ENCODE data around the gene CBX2.
A peak's percentile ranks its signal among the peaks of the same experiment; 100 is the strongest.

Gene CBX2

DNA sequence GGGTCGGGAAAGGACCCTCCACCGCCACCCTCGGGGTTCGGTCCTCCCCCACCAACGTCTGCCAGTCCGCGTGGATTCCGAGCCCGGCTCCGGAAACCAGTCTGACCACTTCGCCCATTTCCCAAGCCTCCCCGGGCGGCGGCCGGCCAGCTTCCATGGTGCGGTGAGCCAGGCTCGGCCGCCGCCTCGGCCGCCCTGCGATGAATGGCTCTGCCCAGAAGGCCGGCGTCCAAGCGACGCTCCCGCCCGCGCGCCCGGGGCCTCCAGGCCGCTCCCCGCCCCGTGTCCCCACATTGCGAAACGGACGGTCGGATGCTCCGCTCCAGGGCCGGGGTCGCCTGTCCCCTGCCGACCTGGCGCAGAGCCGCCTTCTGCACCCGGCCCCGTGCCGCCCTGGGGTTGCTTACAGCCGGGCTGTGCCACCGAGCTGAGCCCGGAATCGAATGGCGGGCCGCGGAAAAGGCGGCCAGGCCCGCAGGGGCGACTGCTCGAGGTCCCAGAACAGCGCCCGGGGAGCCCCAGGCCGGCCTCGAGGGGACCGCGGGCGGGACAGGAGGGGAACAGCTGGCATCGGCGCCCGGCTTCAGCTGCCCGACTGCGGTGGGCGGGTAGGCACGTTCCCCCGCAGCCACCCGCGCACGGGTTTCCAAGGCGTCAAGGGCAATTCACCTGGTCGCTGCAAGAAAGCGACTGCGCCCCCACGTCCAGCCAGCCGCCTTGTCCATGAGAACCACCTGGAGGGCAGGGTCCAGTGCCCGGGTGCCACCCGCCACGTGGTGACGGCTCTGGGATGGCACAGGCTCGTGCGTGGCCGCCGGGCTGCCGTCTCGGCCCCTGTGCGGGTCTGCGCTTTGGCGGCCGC is 37.3 kb downstream of the CBX2 start:
- no peak for DNase-seq

DNA sequence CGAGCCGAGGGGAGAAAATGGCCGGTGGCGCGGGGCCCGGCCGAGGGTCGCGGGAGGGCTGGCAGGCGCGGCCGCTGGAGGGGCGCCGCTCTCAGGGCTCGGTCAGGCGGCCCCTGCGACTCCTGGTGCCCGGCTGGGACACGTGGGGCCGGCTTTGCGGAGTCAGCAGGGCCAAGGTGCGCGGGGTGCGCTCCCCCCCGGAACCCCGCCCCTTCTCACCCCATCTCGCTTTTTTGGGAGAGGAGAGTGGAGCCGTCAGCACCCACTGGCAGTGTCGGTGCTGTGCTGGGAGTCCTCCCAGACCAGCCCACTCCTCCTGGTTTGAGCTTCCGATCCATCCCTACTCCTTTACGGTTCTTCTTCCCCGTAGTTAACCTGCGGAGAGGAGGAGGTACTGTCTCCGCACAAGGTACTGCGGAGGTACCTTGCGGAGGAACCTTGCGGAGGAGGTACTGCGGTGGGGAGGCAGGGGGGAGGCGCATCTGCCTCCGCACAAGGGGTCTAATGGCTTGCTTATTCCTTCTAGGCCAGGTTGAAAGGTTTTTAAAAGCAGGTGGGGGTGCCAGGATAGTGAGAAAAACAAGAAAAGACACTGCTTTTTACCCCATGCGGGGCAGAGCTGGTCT is 38.0 kb downstream of the CBX2 start:
- no peak for DNase-seq

DNA sequence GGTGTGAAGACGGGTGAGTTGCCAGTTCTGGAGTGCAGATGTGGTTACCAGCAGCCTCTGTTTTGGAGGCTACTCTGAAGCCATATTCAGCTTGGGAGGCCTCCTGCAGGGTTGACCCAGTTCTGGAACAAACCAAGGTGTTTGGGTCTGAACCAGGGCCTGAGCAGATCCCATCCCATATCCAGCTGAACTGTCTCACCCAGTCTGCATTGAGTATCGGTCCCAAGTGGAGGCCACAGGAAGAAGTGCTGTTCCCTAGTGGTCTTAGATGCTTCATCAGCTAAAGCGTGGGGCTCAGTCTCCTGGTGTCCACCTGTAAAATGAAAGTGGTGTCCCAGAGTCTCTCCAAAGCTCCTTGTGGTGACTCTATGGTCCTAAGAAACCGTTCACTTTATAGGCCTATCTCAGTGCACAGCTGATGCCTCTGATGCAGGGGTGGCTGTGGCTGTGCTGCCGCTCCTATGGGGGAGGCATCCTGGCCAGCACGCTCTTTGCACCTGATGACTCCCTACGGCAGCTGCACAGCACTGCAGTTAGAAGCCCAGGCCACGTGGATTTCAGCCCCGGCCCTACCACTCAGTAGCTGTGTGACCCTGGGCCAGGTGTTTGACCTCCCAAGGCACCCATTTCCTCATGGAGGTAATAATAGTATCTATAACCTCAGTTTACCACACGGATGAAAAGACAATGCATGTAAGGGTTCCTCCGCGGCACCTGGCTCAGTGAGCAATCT is 40.2 kb downstream of the CBX2 start:
- DNase-seq = no peak

DNA sequence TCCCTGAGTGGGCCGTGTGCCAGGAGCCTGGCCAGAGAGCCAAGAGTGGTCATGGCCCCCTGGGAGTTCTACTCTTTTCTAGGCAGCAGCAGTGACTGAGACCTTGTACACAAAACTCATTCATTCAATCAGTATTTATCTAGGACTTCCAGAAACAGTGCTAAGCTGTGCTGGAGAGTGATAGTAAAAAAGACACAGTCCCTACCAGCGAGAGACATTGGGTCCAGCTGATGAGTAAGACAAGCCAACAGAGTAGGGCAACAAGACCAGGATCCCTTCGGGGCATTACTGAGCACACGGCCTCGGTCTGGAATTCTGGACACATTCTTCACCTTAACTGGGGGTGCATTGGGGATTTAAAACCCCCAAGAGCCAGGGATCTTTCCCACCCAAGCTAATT is 41.1 kb downstream of the CBX2 start:
- no peak for DNase-seq

DNA sequence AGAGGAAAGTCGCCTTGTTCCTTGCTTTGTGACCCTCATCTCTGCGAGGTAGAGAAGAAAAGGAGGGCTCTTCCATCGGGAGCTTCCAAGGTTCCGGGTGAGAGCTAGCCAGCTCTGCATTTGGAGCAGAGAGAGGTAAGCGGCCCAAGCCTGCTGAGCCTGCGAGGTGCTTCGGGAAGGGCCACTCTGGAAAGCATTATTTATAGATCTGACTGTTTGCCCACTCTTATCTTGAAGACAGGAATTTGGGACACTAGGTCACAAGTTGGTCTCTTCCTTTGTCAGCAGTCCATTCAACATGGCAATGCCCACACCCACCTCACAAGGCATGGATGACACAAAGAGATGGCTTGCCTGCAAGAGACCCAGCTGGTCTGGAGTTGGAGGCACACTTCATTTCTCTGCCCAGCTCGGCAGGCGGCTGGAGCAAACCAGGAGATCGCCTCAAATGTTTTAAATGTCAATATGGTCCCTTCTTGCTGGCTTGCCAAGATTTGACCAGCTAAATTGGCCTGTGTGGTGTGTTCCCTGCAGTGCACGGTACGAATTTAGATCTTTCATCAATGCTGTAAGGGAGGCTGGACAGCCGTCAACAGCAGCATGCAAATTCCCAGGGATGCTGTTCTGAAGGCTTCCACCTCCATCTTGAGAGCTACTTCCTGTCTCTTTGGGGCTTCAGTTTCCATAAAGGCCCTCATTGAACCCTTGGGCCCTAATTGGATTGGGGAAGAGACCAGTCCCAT is 41.8 kb downstream of the CBX2 start:
- DNase-seq = no peak

DNA sequence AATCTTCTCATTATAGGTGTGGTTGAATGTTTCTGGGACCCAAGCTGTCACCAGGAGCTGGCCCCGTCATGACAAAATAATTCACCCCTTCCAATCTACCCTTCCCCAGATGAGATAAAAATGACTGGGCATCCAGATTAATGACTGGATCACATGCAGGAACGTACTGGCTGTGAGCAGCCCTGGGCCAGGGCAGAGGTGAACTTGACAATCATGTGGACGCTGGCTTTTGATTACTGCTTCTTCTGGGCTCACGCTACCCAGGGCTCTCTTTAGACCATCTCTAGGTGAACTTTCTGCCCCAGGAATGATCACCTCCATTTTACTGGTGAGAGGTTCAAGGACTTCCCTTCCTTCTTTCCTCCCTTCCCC is 43.0 kb downstream of the CBX2 start:
- no peak for DNase-seq

DNA sequence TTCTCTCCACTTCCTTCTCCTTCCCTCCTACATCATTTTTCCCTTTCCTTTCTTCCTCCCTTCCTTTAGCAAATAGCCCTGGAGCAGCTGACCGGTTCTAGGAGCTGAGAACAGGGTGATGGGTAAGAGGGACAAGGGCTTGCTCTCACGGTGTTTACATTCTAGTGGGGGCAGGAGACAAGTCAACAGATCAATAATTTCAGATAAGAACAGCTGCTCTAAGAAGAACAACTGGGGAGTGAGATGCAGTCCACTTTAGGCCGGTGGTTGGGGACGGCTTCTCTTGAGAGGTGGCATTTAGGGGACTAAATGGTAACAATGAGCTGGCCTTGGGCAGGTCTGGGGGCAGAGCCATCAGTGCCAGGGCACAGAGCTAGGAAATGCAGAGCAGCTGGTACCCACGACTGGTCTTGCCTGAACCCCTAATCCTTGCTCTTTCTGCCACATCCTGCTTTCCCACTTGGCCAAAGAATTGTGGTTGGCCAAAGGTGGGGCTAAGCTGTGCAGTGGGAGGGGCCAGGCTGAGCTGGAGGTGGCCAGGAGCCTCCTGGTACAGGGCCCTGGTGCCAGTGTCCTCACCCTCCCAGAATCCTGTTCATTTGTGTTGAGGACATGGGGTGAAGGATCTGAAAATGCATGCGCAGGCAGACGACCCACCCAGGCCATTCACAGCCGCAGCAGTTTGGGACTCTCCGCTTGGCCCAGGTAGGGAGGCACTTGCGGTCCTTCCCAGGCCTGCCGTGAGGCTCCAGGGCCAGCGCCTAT is 43.6 kb downstream of the CBX2 start:
- no peak for DNase-seq

DNA sequence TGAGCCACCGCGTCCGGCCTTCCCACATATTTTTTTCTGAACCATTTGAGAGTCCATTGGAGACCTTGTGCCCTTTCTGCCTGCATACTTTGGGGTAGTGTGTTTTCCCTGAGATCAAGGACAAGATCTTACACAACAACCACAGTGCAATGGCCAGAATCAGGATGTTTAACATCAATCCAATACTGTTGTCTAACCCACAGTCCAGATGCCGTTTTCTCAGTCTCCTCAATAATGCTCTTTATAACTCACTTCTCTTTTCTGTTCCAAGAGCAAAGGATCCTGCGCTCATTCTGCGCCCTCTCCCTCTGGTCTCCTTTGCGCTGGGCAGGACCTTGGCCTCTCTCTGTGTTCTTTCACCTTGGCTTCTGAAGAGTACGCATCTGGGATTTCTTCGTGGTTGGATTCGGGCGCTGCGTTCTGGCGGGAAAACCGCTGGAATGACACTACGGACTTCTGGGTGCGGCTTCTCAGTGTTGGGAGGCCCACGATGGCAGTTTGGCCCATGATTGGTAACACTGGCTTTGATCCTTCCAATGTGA is 44.7 kb downstream of the CBX2 start:
- no peak for DNase-seq

DNA sequence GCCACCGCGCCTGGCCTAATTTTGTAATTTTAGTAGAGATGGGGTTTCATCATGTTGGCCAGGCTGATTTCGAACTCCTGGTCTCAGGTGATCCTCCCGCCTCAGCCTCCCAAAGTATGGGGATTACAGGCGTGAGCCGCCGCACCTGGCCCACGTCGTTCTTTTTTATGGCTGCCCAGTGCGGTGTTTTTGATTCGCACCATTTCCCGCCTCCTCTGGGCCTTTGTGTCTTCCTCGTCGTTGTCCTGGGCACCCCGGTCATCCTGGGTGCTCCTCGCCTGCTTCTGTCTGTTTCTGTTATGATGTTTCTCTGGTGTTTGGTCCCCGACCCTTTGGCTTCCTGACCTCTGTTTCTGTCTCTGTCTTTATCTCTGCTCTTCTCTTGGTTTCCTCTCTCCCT is 46.3 kb downstream of the CBX2 start:
- no peak for DNase-seq

DNA sequence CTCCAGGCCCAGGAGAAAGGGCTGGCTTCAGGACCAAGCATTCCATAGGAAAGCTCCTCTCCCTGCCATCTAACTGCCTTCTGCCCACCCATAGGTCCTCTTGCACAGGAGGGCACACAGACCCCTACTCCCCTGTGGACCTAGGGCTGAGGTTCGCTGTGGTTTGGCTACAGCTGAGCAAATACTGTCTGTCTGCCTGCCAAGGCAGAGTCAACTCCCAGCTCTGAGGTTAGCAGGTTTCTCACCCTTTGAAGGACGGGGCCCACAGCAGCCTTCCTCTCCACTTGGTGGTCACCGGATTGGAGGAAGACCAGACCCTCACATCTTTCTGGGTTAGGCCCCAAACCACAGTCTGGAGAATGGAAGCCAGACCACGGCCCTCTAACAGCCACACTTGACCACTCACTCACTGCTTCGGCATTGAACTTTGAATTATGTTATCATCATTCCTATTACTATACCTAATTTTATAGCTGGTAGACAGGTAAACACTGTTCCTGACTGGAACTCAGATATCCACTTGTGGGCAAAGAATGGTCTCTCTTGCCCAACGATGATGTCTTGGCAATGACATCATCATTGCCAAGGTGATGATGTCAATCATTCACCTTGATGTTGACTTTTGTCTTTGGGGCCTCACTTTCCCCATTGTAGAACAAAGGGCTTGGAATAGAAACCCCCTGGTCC is 47.1 kb downstream of the CBX2 start:
- no peak for DNase-seq

DNA sequence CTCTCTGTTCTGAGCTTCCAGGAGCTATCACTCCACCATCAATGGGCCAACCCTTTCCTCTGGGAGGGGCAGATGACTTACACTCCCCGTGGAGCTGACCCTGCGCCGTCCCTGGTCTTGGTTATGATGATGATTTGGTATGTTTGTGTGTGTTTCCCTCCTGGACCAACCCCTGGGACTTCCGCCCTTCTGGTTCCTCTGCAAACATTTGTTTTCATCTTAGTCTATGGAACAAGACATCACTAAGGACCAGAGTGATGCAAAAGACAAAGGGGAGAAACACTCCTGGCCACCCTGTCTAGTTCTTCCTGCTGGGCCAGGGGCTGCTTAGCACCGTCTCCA is 47.6 kb downstream of the CBX2 start:
- DNase-seq = no peak

DNA sequence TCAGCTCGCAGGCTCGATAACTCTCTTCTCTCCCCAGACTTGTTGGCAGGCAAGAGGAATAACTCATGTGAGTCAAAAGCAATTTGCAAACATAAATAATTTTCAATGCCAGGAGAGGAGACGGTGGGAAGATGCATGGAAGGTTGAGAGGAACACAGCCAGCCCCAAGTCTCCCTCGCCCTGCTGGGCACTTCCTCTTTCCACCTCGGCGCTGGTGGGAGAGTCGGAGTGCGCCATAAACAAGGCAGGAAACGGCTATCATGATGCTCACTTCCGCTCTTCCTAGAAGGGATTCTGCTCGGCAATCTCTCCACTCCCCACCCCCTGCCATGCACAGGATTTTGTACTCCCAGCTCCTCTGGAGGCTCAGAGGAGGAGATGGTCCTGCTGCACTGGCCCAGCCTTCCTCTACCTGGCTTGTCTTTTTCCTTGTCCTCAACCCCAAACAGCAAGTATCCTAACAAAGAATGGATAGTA is 48.3 kb downstream of the CBX2 start:
- no peak for DNase-seq

DNA sequence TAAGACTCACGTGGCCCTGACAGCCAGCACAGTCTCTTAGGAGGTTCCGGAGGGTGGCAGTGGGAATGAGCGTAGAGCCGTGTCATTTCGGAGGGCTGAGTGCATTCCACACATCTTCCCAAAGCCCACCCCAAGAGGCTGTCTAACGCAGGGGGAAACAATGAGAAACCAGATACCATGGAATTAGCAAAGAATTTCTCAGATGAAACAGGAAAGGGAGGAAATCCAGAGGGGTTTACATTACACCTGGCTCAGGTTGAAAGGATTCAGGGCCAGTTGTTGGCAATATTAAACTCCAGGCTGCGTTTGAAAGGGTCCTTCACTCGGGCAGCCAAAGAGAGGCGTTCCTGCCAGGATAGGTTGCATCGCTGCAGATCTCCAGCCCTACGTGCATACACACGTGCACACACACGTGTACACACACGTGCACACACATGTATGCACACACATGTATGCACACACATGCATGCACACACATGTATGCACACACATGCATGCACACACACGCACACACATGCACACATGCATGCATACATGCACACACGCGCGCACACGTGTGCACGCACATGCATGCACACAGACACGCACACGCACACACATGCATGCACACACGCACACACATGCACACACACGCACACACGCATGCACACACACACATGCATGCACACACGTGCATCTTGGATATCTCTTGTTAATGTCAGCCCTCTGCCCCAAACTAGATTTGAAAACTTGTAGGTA is 49.1 kb downstream of the CBX2 start:
- DNase-seq = no peak

DNA sequence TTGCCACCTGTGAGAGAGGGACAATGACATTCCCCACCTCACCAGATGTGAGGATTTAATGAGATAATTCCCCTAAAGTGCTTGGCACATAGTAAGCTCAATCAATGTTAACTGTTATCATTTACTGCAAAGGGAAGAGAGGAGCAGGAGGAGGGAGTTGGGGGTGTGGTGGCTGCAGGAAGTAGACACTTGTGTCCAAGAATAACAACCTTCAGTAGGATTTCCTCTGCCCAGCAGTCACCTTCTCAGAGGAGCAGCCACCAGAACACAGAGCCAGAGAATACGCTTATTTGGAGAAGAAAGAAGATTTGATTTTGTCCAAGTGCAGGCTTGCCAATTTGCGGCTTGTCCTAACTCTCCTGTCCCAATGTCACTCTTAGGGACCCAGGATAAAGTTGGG is 51.1 kb downstream of the CBX2 start:
- peak; percentile 59 for DNase-seq

DNA sequence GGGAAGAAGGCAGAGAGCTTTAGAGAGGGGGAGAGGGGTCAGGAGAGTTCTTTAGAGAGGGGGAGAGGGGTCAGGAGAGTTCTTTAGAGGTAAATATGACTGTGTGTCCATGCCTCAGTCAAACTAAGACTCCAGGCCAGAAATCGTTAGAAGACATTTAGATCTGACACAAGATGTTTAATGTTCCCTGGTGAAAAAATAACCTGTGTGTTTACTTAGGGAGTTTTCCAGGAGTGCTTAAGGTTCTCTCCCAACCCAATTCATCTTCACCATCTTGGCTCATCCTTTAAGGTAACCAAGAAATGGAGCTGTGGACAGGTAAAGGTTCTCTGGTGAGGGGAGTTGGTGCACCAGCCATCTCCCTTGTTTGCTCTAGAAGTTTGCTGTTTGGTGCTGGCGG is 51.5 kb downstream of the CBX2 start:
- no peak for DNase-seq

DNA sequence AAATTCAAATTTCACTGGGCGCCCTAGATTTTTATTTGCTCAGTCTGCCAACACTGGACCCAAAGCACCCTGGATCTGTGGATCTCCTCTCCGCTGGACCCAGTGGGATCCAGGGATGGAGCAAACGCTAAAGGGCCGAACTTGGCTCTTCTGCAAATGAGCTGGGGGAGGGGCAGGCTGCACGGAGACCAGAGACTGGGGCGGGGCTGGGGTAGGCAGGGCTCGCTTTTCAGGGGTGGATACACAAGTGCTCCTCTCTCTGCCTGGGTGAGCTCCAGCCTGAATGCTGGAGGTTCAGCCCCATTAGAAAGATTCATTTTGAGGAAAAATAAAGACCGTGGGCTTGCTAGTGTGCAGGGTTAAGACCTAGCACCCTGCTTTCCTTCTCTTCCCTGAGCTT is 52.4 kb downstream of the CBX2 start:
- DNase-seq = no peak

DNA sequence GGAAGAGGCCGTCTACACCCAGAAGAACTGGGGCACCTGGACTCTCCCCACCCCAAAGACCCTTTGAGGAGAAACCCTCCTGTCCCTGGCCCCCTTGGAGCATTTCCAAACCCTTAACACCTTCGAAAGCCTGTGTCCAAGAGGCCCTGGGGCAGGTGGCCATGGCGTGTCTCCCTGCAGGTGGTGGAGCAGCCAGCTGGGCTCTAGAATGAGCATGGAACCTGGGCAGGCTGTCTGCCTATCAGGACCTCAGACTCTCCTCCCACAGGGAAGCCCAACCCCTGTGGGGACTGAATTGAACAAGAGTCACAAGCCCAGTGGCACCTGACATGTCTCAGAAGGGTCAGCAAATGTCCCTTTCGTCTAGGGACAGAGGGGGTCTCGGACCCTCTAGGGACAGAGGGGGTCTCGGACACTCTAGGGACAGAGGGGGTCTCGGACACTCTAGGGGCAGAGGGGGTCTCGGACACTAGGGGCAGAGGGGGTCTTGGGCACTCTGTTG is 52.9 kb downstream of the CBX2 start:
- no peak for DNase-seq

DNA sequence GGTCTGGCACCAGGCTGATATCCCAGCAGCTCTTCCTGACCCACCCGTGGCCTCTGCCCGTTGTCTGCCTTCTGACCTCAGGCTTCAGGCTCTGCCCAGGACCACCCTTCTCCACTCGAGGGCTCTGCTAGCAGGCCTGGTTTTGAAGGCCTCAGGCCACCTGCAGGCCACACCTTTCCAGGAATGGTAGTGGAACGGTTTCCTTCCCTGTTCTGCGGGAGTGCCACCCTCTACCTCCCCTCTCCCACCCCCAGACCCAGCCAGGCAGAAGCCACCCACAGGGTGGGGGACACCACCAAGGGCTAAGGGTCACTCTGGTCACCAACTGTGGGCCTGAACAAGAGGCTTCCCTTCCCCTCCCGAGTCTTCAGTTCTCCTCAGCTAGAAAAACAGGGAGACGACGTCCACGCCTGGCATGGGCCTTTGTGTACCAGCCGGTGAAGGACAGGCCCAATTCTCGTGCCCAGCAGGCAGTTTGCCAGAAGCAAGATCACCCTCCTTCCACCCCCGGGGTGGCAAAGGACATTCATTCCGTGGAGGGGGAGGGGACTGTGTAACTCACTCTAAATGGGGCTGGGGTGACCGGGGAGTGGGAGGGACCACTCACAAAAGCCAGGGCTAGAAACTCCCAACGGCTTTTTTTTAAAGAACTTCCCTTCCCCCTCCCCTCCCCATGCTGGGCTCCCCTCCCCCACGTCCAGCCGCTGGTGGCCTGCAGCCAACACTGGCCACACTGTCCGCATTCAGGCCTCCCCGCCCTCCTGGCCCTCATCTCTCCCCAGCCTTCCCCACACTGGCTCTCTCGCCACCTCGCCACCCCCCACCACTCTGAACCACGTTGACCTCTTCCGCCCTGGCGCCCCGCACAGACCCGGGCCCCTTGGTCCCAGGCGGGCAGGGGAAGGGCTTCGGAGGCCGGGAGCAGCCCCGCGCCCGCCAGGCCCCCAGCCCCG is 53.6 kb downstream of the CBX2 start:
- DNase-seq = no peak

Data from DMS153 (cell line).